ENCODE measurements around the gene ALDH1L1.

Gene ALDH1L1

GRCh38 chr3:126191246-126191645 lies 10.9 kb upstream of the ALDH1L1 start:
- no peak for DNase-seq

DNA sequence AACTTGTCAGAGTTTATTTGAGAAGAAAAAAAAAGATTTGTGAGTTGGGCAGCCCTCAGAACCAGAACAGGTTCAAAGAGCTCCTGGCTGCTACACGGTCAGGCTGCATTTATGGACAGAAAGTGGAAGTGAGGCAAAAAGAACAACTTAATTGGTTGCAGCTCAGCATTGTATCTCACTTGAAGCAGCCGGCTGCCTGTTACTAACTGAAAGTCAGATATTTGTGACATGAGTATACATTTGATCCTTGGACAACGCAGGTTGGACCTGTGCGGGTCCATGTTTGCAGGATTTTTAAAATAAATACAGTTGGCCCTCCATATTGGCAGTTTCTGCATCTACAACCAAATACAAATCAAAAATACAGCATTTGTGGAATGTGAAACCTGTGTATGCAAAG lies 7.5 kb upstream of the ALDH1L1 start:
- no peak for DNase-seq

GRCh38 chr3:126186749-126187148 lies 6.4 kb upstream of the ALDH1L1 start:
- no peak for DNase-seq

DNA sequence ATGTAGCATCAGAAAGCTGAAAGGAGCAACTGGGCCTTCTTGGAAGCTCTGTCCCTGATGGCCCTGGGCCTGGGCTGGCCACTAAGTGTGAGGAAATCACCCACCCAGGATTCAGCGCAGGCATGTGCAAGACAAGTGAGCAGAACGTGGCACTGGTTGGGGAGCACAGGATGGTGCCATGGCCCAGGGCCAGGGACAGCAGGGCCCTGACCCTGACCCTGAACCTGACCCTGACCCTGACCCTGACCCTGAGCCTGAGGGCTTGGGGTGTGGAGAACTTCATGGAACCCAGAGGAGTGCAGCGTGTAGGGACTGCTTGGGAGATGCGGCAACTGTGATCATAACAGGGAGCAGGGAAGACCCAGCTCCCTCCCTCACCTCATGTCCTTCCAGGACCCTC lies 5.9 kb upstream of the ALDH1L1 start:
- no peak for DNase-seq

- no peak for DNase-seq
Observed at GRCh38 chr3:126184465-126185000, 4.1 kb upstream of the ALDH1L1 start.

DNA sequence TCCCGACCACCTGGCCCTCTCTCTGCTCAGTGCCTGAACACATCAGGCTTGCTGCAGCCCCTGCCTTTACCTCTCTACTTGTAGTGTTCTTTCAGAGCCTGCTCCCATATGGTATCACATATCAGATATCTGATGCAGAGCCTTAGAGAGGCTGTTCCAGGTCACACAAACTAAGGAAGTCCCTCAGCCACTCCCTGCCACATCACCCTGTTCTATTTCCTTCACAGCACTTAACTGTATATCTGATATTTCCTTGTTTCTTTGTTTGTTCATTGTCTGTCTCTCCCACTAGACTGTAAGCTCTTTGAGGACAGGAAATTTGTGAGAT lies 976 bp upstream of the ALDH1L1 start:
- no peak for DNase-seq

GRCh38 chr3:126179825-126180476 lies 435 bp downstream of the ALDH1L1 start:
- DNase-seq: peak in 1 of 2 donors; percentile 16

DNA sequence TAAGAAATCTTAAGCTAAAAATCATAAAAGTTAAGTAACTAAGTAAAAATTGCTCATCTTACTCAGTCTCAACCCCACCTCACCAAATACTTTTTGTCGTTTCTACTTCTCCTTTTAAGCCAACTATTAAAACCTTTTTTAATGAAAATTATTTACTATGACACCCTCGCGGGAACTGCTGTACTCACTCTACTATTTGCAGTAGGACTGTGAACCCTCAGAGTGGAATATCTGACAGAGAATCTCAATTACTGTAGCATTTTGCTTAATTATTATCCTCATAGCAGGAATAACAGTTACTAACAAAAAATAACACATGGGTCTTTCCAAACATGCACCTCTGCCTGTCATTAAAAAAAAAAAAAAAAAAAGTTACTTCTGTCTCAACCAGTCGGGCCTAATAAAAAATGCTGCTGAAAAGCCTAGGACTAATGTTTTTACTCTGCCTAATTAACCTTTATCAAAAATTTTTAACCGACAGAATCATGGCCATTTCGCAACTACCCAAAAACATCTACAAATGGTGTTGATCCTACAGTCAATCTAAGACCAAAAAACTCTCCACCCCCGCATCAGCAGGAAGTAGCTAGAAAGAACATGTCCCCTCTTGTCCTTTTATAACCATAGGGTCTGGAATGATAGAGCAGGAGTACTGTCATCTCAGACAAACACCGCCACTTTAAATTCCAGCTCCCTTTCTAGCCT lies 10.2 kb downstream of the ALDH1L1 start:
- no peak for DNase-seq

- DNase-seq: no peak
Observed at GRCh38 chr3:126167566-126167965, 12.8 kb downstream of the ALDH1L1 start.

- no peak for DNase-seq
Observed at GRCh38 chr3:126166009-126166408, 14.4 kb downstream of the ALDH1L1 start.

DNA sequence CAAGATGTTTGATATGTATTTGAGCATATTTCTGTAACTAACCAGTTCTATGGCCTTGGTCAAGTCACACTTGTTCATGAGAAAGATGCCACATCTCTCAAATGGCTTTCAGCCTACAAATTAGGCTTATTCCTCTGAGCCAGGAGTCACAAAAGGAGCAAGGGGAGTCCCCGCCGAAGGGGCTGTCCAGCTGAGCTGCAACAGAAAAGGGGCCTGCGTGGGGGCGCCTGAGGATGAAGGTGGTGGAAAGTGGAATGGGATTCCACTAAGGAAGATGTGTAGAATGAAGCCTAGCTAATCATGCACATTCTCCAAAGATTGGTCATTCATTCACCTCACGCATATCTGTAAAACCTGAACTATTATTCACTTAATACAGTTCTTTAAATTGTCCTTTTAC lies 19.1 kb downstream of the ALDH1L1 start:
- DNase-seq: no peak

- DNase-seq: no peak
Observed at GRCh38 chr3:126160243-126161210, 19.9 kb downstream of the ALDH1L1 start.

DNA sequence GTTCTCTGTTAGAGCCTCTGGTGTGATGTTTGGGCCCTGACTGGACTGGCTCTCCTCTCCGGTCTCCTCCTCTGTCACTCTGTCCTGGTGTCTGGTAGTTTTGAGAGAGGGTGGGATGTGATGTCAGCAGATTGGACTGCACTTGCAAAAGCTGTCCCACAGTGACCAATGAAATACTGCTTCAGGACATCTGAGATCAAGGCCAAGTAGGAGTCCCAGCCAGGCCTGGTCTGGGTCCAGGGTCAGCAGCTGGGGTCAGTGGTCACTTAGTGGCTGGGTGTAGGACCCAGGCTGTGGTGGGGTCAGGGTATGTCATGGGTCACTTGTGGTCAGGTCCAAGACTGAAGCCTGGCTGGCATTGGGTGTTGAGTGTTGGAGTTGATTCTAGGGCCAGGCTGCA lies 20.9 kb downstream of the ALDH1L1 start:
- DNase-seq: no peak

DNA sequence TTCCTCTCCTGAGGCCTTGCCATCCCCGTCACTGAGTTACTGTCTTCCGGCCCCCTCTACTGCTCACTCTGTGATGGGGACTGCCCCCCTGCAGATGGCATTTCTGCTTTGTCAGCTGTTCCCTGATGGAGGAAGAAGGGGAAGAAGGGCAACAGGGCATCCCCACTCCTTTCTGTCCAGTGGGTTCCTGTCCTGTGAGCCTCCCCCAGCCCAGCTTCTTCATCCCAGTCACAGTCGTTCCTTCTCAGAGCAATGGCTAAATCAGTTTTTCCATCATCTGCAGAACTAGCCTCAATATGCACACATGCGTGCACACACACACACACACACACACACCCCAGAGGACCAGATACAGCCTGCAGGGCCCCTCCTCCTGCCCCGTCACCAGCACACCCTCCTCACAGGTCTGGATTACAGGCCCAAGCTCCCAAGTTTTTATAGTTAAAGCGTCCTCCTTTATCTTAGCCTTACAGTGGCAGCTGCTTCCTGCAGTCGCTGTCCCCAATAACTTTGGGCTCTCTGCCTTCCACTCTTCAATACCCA lies 21.4 kb downstream of the ALDH1L1 start:
- no peak for DNase-seq

DNA sequence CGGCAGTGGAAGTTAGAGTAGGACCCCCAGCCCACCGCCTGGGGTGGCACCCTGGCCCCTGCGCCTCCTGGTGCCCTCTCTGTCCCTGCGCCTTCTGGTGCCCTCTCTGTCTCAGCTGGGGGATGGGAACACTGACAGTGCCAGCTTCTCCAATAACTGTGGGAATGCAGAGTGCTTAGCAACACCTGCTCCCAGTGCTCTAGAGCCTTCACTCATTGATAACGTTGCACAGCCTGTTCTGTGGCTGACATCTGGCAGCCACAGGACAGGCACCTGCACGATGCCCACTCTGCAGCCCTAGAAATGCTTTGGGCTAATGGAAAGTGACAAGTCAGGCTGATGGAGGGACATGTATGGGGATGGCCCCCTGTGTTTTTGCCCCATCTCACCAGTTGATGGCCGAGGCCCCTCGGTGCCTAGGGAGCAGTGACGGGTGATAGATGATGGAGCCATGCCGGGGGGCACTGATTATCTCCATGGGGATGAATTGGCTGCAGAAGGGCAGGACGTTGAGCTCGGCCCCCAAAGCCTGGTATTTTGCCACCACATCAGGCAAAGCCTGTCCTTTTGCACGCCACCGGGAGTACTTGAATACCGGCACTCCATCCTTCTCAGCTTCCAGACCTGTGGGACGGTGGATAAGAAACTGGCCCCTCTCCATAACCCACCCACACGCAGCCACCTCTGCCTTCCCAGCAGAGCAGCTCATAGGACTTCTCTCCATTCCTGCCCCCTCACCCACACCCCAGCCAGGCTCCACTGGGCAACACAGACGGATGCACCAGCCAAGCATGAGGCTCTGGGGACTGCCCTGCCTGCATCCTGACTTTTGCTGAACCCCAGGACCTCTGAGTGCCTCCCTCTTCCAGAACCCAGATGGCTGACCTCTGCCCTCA lies 22.1 kb downstream of the ALDH1L1 start:
- no peak for DNase-seq

DNA sequence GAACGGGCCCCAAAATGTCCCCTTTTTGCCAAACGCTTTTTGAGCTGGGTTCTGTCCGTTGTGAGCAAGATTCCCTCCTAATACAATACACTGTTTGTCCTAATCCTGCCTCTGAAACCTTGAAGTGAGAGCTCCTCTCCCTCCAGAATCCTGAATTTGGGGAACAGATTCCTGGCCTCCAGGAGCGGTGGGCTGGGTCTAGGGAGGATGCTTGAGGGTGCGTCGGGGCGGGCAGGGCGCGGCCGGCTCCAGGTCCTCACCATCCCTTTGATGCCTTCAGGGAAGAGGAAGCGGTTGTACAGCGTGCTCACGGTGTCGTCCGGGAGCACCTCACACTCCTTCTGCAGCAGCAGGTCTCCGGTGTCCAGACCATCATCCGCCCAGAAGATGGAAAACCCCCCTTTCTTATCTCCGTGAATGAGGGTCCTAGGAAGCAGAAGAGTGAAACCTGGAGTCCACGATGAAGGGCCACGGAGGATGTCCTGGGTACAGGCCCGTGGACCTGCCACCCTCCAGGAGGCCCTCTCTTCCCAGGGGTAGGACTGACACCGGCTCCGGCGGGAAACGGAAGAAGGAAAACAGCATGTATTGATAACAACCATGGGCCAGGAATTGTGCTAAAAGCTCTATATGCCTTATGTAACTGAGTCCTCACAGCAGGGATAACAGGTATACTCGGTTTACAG lies 23.2 kb downstream of the ALDH1L1 start:
- no peak for DNase-seq

- DNase-seq: no peak
Observed at GRCh38 chr3:126156468-126156867, 23.9 kb downstream of the ALDH1L1 start.

DNA sequence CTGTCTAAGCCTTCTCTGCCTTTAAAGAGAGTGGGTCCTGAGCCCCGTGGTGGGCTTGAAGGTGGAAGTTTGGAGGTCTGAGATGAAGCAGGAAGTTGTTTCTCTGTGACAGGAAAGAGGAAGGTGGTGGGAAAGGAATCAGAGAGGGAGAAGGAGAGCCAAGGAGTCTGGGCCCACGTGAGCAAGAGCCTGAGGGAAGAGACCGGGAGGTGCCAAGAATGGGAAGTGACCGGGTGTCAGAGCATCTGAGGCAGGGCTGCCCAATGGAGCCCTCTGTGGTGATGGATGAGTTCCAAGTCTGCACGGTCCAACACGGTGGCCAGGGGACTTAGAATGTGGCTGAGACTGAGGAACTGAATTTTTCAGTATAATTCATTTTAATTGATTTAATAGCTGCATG lies 24.6 kb downstream of the ALDH1L1 start:
- DNase-seq: no peak

GRCh38 chr3:126155280-126155640 lies 25.1 kb downstream of the ALDH1L1 start:
- DNase-seq: no peak

DNA sequence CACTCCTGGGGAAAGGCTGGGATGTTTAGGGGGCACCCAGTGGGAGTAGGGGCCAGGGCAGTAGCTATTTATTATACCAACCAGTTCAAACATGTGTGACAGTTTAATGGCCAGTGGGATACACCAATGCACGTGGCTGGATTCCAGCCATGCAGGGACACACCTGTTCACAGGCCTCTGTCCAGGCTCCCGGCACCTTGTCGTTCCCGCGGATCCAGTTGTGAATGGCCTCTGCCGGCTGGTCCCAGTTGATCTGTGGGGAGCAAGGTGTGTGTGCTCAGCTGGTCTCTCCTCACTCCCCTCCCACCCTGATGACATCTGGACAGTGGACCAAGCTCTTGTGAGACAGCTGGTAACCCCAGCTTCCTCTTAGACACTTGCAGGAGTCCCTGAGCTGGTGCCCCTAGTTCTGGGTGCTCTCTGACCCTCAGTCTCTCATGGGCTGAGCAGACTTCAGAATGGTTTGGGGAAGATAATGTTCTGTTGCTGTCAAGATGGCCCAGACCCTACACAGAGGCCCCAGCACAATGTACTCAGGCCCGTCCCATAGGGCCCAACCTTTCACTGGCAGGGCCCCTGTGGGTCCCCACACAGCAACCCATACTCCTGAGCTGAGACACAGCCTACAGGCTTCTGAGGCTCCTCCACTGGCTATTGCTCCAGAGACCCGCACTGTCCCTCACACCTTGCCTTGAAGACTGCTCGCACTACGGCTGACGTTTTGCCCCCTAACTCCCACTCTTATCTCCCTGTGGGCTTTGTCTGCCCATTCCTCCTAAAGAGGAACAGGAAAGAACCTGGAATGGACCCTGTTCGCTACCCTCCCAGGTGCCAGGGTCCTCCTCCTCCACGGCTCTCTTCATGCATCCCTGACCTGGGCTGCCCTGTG lies 25.8 kb downstream of the ALDH1L1 start:
- DNase-seq: no peak
